ENCODE measurements around the gene KCNJ15. TPM values are rescaled to one million over a fixed set of nuclear protein-coding genes. Genes with fewer than 3 reads are reported as not detected.

The KCNJ15 gene
- total and polyA plus RNA-seq, 2 of the 13 experiments (the other 11 are each of a cell fraction or from before 2014, with no cell fraction given) = not detected

GRCh38 chr21:38334866-38335265 lies 78.1 kb downstream of the KCNJ15 start (continued):
- no peak for TF ChIP-seq HOXA7 (CRISPR knock-in tag; IDR thresholded peaks at IDR 0.05)
- TF ChIP-seq MYPOP (CRISPR knock-in tag; IDR thresholded peaks at IDR 0.05) = no peak
- TF ChIP-seq FOXO4 (CRISPR knock-in tag; conservative IDR thresholded peaks at IDR 0.05) = no peak

- no peak for ATAC-seq
- Histone ChIP-seq H4K20me1 (ENCODE audit: insufficient read depth, low read length) (no peaks in the 10 kb centered on the region), H3K27ac (ENCODE audit: extremely low read length, insufficient read depth, low read length) (no peak overlapping the region), H3K4me2 (ENCODE audit: low read depth, low read length) (no peak overlapping the region), H3K36me3 (replicated peaks in 1 of 2; ENCODE audit: control insufficient read depth in 1 of 2, insufficient read depth in 2 of 2, low read length in 2 of 2) (no peaks in the 10 kb centered on the region), H3K9ac (ENCODE audit: insufficient read depth, low read depth, low read length) (no peak overlapping the region), H3K9me3 (ENCODE audit: low read length) (no peaks in the 10 kb centered on the region), H2AFZ (ENCODE audit: low read length) (no peak overlapping the region), H3K27me3 (ENCODE audit: control insufficient read depth in 1 of 2, insufficient read depth in 2 of 2, low read length in 2 of 2) (no peaks in the 10 kb centered on the region), H3K79me2 (ENCODE audit: insufficient read depth, low read length) (no peaks in the 10 kb centered on the region), H3K4me3 (replicated peaks in 1 of 3; ENCODE audit: insufficient read depth in 1 of 3, low read depth in 2 of 3, low read length in 3 of 3) (no peak overlapping the region), H3K4me1 (ENCODE audit: insufficient read depth, low read length) (no peaks in the 10 kb centered on the region)
- FAIRE-seq = no peak
- 69% methylated on average over 5 of the region's 5 CpGs for WGBS (ENCODE audit: low lambda C conversion rate)
- no peak for TF ChIP-seq ZNF282 (IDR thresholded peaks at IDR 0.05; ENCODE audit: partially characterized antibody)
- TF ChIP-seq ZNF564 (CRISPR knock-in tag; IDR thresholded peaks at IDR 0.05) = no peak
- TF ChIP-seq ZNF143 (CRISPR knock-in tag; IDR thresholded peaks at IDR 0.05) = no peak
- no peak for TF ChIP-seq TERF1 (CRISPR knock-in tag; IDR thresholded peaks at IDR 0.05)
- POLR2A ChIA-PET = no interaction called here
- CTCF ChIA-PET (ENCODE audit: low intra/inter-chr PET ratio, low total read pairs) = no interaction called here
- DNase-seq (ENCODE audit: low spot score) = no peak
- in situ Hi-C loops (cut with HindIII; ENCODE audit: extremely low pct_ligation_motif_present, low pct_unique_long_range_greater_than_20kb) (no loop called here), intact Hi-C loops (cut with micrococcal nuclease; ENCODE audit: unreplicated experiment) (no loop called here)
- BruUV-seq (replicated peaks) = no TSS peak
These were observed 81.0 kb downstream of the KCNJ15 start for GRCh38 chr21:38337793-38338192.
